HEK293 (cell line): Measurements from ENCODE around the gene ARHGEF37.

Experiments
- CTCF ChIA-PET: fragments of 350-600 bp; formaldehyde crosslinking; extraction: SDS; loops from one replicate; lab custom pipeline; 2021; ENCODE audit warnings: antibody characterized with exemption; lab: Yijun Ruan, JAX
- POLR2A ChIA-PET: fragments of 300-600 bp; formaldehyde crosslinking; extraction: SDS; loops from one replicate; lab custom pipeline; 2020; ENCODE audit warnings: antibody characterized with exemption, inconsistent platforms; lab: Yijun Ruan, JAX
- H3K27ac ChIP-seq: fragments of 200-500 bp; sonication (Bioruptor generic); 2 replicates; pipeline ENCODE4 v1.5.1; 2014; ENCODE audit warnings: low read depth, low read length, control low read depth, inconsistent platforms; ENCODE audit errors: extremely low read depth
- H3K36me3 ChIP-seq, 2 experiments: fragments of 200-500 bp in 1 of 2; sonication (Bioruptor generic) in 1 of 2; 1 replicate in 1 of 2; 2 replicates in 1 of 2; pipeline ENCODE4 v1.5.1; 2014 to 2017; ENCODE audit warnings: inconsistent platforms in 2 of 2, low read length in 2 of 2; ENCODE audit not compliant: control insufficient read depth in 2 of 2, insufficient read depth in 1 of 2
- H3K4me1 ChIP-seq: fragments of 200-500 bp; sonication (Bioruptor generic); 2 replicates; pipeline ENCODE4 v1.5.1; 2014; ENCODE audit warnings: mild to moderate bottlenecking, low read length, inconsistent platforms; ENCODE audit not compliant: control insufficient read depth, insufficient read depth
- H3K4me3 ChIP-seq: 2 replicates; pipeline ENCODE4 v1.5.1; 2011; ENCODE audit warnings: low read depth, mild to moderate bottlenecking, control low read depth, low read length, moderate library complexity
- H3K9me3 ChIP-seq: fragments of 200-500 bp; sonication (Bioruptor generic); 2 replicates; pipeline ENCODE4 v1.5.1; 2014; ENCODE audit warnings: low read depth, low read length, inconsistent platforms; ENCODE audit not compliant: control insufficient read depth, insufficient read depth
- HOXD13 ChIP-seq: sonication (generic); formaldehyde crosslinking; IDR thresholded peaks from 2 replicates; pipeline ENCODE4 v1.8.0; 2022; ENCODE audit warnings: missing genetic modification reagents, borderline replicate concordance
- IKZF3 ChIP-seq: fragments of 450-650 bp; IDR thresholded peaks from 2 replicates; pipeline ENCODE4 v1.5.0; 2018; ENCODE audit warnings: missing biosample characterization, mild to moderate bottlenecking, missing genetic modification characterization, moderate library complexity
- ZBTB7A ChIP-seq: fragments of 450-650 bp; formaldehyde crosslinking; IDR thresholded peaks from 2 replicates; pipeline ENCODE4 v1.5.1; 2016; ENCODE audit warnings: low read depth, missing biosample characterization, missing genetic modification characterization
- ZFP37 ChIP-seq: fragments of 450-650 bp; formaldehyde crosslinking; IDR thresholded peaks from 2 replicates; pipeline ENCODE4 v1.5.1; 2016; ENCODE audit warnings: missing biosample characterization, missing genetic modification characterization
- ZNF132 ChIP-seq: fragments of 450-650 bp; formaldehyde crosslinking; IDR thresholded peaks from 2 replicates; pipeline ENCODE4 v1.5.1; 2017; ENCODE audit warnings: missing biosample characterization, missing genetic modification characterization, borderline replicate concordance
- ZNF140 ChIP-seq: fragments of 450-650 bp; formaldehyde crosslinking; IDR thresholded peaks from 2 replicates; pipeline ENCODE4 v1.5.1; 2016; ENCODE audit warnings: missing biosample characterization, missing genetic modification characterization
- ZNF2 ChIP-seq: fragments of 450-650 bp; formaldehyde crosslinking; IDR thresholded peaks from 2 replicates; pipeline ENCODE4 v1.5.1; 2016; ENCODE audit warnings: missing biosample characterization, missing genetic modification characterization
- ZNF510 ChIP-seq: fragments of 450-650 bp; formaldehyde crosslinking; IDR thresholded peaks from 2 replicates; pipeline ENCODE4 v1.5.1; 2018; ENCODE audit warnings: mild to moderate bottlenecking, missing genetic modification characterization, missing biosample characterization; ENCODE audit not compliant: insufficient replicate concordance
- ZNF544 ChIP-seq: fragments of 450-650 bp; formaldehyde crosslinking; IDR thresholded peaks from 2 replicates; pipeline ENCODE4 v1.5.0; 2017; ENCODE audit warnings: missing biosample characterization, missing genetic modification characterization
- ZNF610 ChIP-seq: fragments of 450-650 bp; formaldehyde crosslinking; IDR thresholded peaks from 2 replicates; pipeline ENCODE4 v1.5.1; 2016; ENCODE audit warnings: missing biosample characterization, missing genetic modification characterization, borderline replicate concordance
- ZNF654 ChIP-seq: fragments of 450-650 bp; formaldehyde crosslinking; IDR thresholded peaks from 2 replicates; pipeline ENCODE4 v1.5.1; 2016; ENCODE audit warnings: low read depth, missing biosample characterization, missing genetic modification characterization
- TF ChIP-seq, protein P1 (sequence below): fragments of 450-650 bp; formaldehyde crosslinking; IDR thresholded peaks from 2 replicates; pipeline ENCODE4 v1.5.0; 2017; ENCODE audit warnings: missing biosample characterization, missing genetic modification characterization, borderline replicate concordance
- TF ChIP-seq, protein P2 (sequence below): fragments of 450-650 bp; formaldehyde crosslinking; IDR thresholded peaks from 2 replicates; pipeline ENCODE4 v1.5.1; 2017; ENCODE audit warnings: missing biosample characterization, missing genetic modification characterization
- TF ChIP-seq, protein P3 (sequence below): fragments of 450-650 bp; formaldehyde crosslinking; IDR thresholded peaks from 2 replicates; pipeline ENCODE4 v1.5.1; 2016; ENCODE audit warnings: missing biosample characterization, missing genetic modification characterization
- TF ChIP-seq, protein P4 (sequence below): fragments of 450-650 bp; formaldehyde crosslinking; IDR thresholded peaks from 2 replicates; pipeline ENCODE4 v1.5.1; 2016; ENCODE audit warnings: missing biosample characterization, missing genetic modification characterization, borderline replicate concordance

The ARHGEF37 gene

DNA sequence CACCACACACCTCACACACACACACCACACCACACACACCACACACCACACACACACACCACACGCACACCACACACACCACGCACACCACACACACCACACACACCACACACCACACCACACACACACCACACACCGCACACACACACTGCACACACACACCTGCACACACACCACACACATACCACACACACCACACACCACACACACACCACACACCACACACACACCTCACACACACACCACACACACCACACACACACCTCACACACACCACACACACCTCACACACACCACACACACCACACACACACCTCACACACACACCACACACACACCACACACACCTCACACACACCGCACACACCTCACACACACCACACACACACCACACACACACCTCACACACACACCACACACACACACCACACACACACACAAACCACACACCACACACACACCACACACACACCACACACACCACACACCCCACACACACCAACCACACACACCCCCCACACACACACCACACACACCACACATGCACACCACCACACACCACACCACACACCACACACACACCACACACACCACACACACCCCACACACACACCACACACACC, 73.7 kb downstream of the ARHGEF37 start (continued):
- TF ChIP-seq, protein P1, sequence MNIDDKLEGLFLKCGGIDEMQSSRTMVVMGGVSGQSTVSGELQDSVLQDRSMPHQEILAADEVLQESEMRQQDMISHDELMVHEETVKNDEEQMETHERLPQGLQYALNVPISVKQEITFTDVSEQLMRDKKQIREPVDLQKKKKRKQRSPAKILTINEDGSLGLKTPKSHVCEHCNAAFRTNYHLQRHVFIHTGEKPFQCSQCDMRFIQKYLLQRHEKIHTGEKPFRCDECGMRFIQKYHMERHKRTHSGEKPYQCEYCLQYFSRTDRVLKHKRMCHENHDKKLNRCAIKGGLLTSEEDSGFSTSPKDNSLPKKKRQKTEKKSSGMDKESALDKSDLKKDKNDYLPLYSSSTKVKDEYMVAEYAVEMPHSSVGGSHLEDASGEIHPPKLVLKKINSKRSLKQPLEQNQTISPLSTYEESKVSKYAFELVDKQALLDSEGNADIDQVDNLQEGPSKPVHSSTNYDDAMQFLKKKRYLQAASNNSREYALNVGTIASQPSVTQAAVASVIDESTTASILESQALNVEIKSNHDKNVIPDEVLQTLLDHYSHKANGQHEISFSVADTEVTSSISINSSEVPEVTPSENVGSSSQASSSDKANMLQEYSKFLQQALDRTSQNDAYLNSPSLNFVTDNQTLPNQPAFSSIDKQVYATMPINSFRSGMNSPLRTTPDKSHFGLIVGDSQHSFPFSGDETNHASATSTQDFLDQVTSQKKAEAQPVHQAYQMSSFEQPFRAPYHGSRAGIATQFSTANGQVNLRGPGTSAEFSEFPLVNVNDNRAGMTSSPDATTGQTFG (tag by site-specific recombination): no peak
- TF ChIP-seq, protein P2, sequence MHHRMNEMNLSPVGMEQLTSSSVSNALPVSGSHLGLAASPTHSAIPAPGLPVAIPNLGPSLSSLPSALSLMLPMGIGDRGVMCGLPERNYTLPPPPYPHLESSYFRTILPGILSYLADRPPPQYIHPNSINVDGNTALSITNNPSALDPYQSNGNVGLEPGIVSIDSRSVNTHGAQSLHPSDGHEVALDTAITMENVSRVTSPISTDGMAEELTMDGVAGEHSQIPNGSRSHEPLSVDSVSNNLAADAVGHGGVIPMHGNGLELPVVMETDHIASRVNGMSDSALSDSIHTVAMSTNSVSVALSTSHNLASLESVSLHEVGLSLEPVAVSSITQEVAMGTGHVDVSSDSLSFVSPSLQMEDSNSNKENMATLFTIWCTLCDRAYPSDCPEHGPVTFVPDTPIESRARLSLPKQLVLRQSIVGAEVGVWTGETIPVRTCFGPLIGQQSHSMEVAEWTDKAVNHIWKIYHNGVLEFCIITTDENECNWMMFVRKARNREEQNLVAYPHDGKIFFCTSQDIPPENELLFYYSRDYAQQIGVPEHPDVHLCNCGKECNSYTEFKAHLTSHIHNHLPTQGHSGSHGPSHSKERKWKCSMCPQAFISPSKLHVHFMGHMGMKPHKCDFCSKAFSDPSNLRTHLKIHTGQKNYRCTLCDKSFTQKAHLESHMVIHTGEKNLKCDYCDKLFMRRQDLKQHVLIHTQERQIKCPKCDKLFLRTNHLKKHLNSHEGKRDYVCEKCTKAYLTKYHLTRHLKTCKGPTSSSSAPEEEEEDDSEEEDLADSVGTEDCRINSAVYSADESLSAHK: no peak
- no peak for TF ChIP-seq ZNF544 (tag by site-specific recombination)
- TF ChIP-seq ZNF510 (tag by site-specific recombination): no peak

DNA sequence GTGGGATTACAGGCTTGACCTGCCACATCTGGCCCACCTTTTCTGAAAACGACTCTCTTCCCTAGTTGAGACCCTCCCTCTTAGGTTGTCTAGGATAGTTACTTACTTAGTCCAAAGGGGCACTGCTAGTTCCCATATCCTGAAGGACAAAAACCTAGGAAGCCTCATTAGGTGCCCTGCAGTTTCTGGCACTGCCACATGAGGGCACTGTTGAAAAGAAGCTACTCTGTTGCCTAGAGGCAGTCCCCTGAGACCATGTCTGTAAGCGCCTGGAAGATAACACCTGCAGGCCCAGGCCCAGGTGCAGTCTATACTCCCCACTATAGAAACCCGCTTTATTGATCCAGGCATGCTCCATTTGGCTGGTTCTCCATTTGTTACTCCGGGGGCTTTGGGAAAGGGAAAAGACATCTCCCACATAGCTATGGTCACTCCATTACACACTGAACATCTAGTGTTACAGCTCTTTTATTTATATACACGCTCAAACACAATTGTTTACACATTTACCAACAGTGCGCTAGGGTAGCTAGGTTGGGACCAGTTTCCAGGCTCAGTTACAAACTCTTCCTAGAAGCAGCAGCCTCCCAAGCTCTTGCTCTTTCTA, 75.4 kb downstream of the ARHGEF37 start:
- Histone ChIP-seq H3K4me3 (no peak overlapping the region), H3K4me1 (no peaks in the 10 kb centered on the region), H3K36me3 (no peaks in the 10 kb centered on the region), H3K9me3 (no peaks in the 10 kb centered on the region), H3K27ac (no peak overlapping the region)
- CTCF ChIA-PET: interaction anchor here (0.6 to 2.3 kb wide), 24 partner anchors 9 to 306 kb away, joined by 3 to 23 read pairs (median 4); no protein-coding TSS in a partner anchor
- POLR2A ChIA-PET: no interaction called here
- TF ChIP-seq, protein P3, sequence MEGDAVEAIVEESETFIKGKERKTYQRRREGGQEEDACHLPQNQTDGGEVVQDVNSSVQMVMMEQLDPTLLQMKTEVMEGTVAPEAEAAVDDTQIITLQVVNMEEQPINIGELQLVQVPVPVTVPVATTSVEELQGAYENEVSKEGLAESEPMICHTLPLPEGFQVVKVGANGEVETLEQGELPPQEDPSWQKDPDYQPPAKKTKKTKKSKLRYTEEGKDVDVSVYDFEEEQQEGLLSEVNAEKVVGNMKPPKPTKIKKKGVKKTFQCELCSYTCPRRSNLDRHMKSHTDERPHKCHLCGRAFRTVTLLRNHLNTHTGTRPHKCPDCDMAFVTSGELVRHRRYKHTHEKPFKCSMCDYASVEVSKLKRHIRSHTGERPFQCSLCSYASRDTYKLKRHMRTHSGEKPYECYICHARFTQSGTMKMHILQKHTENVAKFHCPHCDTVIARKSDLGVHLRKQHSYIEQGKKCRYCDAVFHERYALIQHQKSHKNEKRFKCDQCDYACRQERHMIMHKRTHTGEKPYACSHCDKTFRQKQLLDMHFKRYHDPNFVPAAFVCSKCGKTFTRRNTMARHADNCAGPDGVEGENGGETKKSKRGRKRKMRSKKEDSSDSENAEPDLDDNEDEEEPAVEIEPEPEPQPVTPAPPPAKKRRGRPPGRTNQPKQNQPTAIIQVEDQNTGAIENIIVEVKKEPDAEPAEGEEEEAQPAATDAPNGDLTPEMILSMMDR (tag by site-specific recombination): peak; percentile 40
- TF ChIP-seq, protein P4, sequence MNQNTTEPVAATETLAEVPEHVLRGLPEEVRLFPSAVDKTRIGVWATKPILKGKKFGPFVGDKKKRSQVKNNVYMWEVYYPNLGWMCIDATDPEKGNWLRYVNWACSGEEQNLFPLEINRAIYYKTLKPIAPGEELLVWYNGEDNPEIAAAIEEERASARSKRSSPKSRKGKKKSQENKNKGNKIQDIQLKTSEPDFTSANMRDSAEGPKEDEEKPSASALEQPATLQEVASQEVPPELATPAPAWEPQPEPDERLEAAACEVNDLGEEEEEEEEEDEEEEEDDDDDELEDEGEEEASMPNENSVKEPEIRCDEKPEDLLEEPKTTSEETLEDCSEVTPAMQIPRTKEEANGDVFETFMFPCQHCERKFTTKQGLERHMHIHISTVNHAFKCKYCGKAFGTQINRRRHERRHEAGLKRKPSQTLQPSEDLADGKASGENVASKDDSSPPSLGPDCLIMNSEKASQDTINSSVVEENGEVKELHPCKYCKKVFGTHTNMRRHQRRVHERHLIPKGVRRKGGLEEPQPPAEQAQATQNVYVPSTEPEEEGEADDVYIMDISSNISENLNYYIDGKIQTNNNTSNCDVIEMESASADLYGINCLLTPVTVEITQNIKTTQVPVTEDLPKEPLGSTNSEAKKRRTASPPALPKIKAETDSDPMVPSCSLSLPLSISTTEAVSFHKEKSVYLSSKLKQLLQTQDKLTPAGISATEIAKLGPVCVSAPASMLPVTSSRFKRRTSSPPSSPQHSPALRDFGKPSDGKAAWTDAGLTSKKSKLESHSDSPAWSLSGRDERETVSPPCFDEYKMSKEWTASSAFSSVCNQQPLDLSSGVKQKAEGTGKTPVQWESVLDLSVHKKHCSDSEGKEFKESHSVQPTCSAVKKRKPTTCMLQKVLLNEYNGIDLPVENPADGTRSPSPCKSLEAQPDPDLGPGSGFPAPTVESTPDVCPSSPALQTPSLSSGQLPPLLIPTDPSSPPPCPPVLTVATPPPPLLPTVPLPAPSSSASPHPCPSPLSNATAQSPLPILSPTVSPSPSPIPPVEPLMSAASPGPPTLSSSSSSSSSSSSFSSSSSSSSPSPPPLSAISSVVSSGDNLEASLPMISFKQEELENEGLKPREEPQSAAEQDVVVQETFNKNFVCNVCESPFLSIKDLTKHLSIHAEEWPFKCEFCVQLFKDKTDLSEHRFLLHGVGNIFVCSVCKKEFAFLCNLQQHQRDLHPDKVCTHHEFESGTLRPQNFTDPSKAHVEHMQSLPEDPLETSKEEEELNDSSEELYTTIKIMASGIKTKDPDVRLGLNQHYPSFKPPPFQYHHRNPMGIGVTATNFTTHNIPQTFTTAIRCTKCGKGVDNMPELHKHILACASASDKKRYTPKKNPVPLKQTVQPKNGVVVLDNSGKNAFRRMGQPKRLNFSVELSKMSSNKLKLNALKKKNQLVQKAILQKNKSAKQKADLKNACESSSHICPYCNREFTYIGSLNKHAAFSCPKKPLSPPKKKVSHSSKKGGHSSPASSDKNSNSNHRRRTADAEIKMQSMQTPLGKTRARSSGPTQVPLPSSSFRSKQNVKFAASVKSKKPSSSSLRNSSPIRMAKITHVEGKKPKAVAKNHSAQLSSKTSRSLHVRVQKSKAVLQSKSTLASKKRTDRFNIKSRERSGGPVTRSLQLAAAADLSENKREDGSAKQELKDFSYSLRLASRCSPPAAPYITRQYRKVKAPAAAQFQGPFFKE (tag by site-specific recombination): no peak
- peak; percentile 98 for TF ChIP-seq ZNF2 (tag by site-specific recombination)
- no peak for TF ChIP-seq ZNF610
- TF ChIP-seq ZNF140 (tag by site-specific recombination): no peak
- peak; percentile 44 for TF ChIP-seq ZNF654 (tag by site-specific recombination)
- TF ChIP-seq ZNF132 (tag by site-specific recombination): no peak
- no peak for TF ChIP-seq ZBTB7A (tag by site-specific recombination)
- 0 out of 2 replicates have a peak, but pooled peaks have one; percentile 23 for TF ChIP-seq IKZF3 (tag by site-specific recombination)
- no peak for TF ChIP-seq ZFP37 (tag by site-specific recombination)
- TF ChIP-seq HOXD13 (CRISPR knock-in tag): no peak
